ENCODE results near the gene IL36B.

IL36B gene

DNA sequence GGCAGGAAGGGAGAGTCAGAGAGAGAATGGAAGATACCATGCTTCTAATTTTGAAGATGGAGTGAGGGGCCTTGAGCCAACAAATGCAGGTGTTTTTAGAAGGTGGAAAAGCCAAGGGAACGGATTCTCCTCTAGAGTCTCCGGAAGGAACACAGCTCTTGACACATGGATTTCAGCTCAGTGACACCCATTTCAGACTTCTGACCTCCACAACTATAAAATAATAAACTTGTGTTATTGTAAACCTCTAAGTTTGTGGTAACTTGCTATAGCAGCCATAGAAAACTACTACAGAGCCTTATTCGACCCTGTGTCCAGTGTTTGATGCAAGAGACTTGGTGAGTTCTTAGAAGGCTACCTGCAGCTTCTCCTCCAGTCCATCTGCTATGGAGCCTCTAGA lies 22.9 kb upstream of the IL36B start:
- no peak for FAIRE-seq

DNA sequence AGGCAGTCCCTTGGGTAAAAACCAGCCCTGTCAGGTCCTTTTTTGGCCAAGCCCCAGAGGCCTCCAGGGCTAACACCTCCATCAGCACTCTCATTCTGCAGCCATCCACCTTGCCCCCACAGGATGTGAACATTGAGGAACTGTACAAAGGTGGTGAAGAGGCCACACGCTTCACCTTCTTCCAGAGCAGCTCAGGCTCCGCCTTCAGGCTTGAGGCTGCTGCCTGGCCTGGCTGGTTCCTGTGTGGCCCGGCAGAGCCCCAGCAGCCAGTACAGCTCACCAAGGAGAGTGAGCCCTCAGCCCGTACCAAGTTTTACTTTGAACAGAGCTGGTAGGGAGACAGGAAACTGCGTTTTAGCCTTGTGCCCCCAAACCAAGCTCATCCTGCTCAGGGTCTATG lies 22.4 kb upstream of the IL36B start:
- no peak for FAIRE-seq

DNA sequence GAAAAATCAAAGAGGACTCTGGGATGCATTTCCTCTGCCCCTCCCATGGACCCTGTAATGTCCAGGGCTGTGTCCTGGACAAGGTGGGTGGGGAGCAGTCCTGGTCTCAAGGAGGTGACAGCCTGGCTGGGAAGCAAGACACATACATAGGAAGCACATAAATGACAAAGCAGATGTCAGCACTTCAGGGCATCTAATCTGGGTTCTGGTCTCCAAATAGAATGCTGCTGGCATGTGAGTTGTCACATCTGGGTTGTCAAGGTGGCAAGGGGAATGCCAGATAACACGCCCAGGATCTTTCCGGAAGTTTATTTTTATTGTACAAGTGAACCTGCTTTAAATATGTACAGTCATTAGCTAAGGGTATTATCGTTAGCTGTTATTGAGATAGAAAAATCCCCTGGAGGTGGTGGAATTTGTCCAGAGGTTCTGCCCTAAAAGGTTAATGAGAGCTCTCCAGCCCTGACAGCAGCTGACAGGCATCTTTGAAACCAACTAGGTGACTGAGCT lies 20.7 kb upstream of the IL36B start:
- FAIRE-seq, result no peak

DNA sequence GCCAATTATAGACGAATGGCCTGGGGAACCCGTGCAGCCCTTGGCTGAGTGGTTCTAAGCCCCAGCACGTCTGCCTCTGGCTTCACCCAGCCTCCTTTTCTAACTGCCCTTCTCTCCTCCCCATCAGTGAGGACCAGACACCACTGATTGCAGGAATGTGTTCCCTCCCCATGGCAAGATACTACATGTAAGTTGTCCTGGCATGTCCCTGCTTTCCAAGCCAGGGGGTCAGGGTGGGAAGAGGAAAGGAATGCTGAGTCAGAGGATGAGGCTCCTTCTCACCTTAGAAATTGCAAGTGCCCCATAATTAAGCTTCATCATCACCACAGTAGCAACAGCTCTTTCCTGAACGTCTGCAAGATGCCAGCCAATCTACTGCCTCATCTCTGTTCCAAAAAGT lies 19.9 kb upstream of the IL36B start:
- no peak for FAIRE-seq

DNA sequence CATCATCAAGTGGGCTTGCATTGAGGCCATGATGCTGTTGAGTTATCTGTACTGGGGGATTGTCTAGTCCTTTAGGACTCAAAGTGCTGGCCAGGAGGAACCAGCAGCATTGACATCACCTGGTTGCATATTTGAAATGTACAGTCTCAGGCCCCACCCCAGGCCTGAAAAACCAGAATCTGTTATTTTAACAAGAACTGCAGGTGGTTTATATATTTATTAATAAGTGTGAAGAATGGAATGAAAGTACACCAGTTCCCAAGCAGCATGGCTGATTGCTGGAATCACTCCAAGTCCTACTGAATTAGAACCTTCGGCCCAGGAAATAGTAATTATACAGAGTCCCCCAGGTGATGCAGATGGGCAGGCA lies 17.9 kb upstream of the IL36B start:
- no peak for FAIRE-seq

DNA sequence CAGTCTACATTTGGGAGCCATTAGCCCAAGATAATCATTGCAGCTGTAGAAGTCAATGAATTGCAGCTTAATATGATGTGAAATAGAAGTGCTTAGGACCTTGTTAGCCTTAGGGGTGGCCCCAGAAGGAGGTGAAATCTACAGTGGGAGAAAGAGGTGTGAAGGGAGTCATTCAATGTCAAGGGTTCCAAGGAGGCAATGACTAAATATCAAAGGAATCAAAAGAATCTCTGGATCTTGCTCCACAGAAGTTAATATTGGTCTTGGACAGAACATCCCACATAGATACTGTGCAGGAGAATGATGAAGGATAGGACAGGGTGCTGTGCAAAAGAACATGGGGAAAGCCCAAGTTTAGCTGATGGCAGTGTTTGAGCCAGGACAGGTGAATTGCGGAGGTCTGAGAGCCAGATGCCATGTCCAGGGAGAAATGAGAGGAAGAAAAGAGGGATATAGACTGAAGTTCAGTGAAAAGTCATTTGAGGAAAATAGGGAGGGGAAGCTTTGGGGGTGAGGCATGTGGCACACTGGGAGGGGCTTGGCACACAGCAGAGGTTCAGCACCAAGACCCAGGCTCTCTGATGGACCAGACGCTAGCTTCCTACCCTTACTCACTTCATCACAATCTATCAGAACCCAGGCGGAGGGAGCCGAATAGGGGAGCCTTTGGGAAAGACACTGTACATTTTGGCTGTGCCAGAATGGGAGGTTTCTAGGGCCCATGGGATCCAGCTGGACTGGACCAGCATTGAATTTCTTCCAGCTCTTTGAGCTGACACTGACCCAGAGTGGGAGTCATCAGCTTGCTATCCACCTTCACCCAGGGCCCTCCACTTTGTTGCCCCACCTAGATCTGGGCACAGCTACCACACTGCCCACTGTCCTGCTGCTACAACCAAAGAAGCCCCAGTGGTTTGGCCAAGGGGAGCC lies 17.3 kb upstream of the IL36B start:
- no peak for FAIRE-seq

DNA sequence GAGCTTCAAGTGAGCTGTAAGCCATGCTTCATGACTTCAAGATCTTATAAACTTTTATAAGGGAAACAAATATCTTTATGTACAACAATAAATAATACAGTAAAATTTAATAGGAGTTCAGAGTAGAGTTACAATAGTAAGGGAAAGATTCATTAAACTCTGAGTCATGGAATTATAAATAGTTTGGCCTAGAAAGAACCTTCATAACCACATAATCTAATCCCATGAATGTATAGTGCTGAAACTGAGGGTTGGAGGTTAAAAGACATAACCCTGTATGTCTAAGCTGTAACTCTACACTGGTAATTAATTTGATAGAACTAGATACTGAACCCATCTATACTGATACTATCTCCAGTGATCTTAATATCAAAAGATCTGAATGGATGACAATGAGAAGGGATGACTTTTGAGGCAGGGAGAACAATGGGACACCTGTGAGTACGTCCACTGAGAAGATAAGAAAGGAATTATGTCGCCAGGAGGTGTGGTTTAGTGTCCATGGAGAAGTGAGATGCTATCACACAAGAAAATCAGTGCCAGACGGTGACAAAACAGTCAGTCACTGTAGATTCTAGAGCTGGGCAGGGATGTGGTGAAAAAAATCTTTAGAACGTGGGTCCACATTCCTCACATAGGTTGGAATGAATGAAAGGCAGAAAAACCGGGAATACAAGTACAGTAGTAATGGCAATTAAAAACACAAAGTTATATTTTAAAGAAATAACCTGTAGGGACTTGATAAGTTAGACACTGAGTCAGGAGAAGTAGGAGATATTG lies 16.2 kb upstream of the IL36B start:
- FAIRE-seq, result no peak

DNA sequence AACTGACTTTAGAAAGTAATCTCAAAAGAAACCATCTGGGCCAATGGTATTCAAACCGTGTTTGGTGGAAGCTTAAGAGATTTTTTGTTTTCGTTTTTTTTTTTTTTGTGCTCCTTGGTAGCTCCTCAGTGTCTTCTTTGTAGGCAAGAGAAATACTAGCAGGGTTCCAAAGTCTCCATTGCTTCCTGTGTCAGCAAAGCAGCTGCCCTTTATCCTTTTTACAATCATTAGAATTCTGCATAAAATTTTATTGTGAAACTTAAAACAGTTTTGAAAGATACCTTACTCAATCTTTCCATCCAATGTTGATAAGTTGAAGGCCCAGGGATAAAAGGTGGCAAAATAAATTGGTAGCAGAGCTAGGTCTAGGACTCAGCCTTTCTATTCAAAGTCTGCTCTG lies 15.6 kb upstream of the IL36B start:
- FAIRE-seq, result no peak

DNA sequence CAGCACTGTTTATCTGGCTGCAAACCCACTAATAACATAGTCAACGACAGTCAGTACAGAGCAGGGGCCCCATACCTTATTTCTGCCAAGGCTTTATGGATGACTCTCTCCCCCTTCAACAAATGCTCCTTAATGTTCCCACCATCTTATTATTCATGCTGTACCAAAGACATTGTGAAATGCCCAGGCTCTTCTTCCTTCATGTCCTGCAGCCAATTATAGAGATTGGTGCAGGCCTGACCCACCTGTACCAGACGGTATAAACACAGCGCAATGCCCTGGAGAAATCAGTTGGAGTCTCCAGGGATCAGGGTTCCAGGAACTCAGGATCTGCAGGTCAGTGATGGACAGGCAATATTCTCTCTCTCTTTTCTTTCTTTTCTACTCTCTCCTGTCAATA lies 15.0 kb upstream of the IL36B start, which contains the start of gene IL1F10:
Gene IL1F10 (plus strand): TSS at position 290 of the 400 bp plus-strand sequence. CDS start 4,769 bp downstream, outside the sequence.
- no peak for FAIRE-seq

DNA sequence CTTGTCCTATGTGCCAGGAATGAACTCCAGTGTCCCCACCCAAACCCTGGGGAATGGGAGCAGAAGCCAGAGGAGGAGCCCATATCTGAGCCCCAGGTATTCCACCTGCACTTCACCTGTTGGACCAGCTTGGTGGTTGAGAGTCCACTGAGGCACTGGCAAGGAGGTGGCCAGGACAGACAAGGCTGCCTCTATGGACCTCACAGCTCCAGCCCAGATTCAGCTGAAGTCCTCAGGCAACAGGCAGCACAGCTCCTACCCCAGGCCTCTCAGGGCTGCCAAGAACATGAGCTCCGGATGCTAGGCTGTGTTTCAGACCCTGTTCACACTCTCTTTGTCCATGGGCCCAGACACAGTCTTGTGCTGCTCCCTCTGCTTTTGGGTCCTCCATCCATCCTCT lies 12.2 kb upstream of the IL36B start:
- FAIRE-seq, result no peak

DNA sequence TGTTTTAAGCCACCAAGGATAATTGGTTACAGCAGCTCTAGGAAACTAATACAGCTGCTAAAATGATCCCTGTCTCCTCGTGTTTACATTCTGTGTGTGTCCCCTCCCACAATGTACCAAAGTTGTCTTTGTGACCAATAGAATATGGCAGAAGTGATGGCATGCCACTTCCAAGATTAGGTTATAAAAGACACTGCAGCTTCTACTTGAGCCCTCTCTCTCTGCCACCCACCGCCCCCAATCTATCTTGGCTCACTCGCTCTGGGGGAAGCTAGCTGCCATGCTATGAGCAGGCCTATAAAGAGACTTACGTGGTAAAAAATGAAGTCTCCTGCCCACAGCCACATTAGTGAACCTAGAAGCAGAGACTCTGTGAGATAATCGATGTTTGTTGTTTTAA lies 11.6 kb upstream of the IL36B start:
- no peak for FAIRE-seq

DNA sequence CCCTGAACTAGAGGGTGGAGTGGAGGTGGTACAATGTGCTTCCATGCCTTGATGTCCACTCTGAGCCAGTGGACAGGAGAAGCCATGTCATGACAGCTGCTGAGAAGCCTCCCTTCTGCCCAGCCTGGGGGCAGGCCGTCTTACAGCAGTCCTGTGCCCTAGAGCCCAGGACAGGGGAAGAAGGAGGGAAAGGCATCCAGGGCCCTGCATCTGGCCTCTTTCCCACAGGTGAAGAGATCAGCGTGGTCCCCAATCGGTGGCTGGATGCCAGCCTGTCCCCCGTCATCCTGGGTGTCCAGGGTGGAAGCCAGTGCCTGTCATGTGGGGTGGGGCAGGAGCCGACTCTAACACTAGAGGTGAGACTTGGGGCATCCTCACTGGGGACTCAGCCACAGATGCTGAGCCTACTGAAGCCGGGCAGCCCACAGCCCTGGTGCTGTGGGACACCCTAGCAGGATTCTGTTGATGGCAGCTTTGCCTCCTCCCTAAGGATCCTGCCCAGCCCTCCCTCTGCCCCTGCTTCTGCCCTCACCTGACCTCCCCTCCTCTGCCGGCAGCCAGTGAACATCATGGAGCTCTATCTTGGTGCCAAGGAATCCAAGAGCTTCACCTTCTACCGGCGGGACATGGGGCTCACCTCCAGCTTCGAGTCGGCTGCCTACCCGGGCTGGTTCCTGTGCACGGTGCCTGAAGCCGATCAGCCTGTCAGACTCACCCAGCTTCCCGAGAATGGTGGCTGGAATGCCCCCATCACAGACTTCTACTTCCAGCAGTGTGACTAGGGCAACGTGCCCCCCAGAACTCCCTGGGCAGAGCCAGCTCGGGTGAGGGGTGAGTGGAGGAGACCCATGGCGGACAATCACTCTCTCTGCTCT lies 9.5 kb upstream of the IL36B start:
- no peak for FAIRE-seq

DNA sequence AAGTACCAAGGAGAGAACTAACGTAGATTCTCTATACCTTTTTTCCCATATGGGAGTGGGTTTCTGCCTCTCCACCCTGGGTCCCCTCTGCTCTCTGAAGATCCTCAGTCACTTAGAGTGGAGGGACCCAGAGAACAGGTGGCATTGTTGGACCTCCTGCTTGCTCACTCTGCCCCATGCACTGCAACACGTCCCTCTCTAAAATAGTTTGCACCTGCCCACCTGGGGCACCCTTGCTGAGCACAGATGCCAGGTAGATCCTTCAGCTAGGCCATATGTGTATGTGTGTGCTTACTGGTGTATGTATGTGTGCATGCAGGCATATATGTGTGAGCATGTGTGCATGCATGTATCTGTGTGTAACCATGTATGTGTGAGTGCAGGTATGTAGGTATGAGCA lies 8.6 kb upstream of the IL36B start:
- no peak for FAIRE-seq

DNA sequence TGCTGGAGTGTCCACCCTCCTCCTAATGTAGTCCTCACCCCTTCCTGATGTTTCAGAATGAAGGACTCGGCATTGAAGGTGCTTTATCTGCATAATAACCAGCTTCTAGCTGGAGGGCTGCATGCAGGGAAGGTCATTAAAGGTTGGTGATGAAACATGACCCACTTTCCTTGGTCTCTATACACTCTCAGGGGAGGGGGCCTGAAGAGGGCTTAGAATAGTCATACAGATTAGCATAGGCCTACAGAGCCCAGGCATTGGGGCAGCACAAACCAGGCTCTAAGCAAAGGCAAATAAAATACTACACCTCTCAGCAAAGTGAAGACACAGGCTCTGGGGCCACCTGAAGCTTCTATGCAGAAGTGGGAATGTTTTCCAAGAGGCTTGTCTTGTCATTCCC lies 8.1 kb upstream of the IL36B start:
- no peak for FAIRE-seq

DNA sequence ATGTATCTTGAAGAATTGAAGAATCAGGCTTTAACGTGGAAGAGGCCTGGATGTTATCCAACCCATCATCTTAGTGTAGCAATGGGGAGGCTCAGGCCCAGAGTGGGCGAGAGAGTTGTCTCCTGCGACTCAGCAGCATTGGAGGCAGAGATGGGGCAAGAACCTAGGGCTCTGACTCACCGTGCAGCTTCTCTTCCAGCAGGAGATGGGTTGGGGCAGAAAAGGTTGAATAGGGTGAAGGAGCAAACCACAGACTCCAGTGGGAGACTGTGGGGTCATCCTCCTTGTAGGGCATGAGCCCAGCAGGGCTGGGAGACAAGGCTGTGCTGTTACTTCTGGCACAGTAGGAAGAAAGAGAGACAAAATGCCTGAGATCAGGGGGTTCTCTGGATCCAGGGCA lies 7.7 kb upstream of the IL36B start:
- no peak for FAIRE-seq

DNA sequence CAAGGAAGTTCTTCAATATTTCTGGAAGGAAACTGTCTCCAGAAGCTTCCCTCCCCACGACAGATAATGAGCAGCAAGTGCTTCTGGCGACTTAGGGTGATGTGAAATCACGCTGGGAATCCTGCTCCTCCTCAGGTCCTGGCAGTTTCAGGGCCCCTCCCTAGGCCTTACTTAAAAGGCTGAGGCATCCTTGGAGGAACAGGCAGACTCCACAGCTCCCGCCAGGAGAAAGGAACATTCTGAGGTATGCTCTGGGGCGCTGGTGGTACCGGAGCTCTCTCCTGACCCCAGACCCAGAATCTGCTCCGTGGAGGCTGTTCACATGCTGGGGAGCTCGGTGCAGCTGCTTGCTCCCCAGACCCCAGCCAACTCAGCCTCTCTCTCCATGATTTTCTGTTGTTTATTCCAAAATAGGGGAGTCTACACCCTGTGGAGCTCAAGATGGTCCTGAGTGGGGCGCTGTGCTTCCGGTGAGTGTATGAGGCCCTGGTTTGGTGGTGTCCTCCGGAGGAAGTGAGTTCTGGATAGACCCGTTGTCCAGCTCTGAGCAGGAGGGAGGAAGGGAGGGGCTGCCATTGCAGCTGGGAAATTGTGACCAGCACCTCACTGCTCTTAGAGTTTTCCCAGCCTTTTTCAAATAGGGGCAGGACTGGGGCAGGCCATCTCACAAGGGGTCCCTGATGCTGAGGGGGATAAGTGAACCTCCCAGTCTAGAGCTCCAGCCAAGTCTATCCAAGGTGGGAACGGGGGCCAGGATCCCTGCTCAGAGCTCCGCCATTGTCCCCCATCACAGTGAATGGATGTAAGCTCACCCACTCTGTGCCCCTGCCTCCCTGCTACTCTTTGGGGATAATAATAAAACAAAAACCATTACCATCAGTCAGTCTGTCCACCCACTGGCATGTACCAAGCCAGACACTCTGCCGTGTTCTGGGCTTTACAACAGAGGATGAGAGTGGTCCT lies 6.6 kb upstream of the IL36B start, which contains the start of gene IL36RN:
Gene IL36RN (plus strand): TSS at position 201 of the 963 bp plus-strand sequence. CDS start 241 bp downstream, at position 442.
- FAIRE-seq, result no peak

DNA sequence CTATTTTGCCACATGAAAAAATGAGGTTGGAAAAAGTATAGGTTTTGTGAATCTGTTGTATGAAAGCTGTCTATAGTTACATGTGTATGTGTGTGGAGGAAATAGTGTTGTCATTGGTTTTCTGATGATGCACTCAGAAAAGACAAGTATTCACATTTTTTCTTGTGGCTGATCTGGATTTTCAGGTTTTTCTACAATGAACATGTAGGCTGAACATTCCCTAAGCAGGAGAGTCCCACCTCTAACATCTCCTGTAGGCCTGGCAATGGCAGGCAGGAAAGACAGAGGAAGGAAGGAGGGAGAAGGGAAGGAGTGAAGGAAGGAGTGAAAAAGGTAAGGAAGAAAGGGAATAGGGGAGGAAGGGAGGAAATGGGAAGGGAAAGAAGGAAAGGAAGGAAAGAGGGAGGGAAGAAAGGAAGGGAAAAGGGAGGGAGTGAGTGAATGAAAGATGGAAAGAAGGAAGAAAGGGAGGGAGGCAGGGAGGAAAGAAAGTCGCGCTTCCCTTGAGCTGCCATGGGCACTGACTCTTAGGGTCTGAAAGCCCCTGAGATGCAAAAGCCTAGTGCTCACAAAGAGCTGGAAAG lies 5.8 kb upstream of the IL36B start:
- FAIRE-seq, result no peak

DNA sequence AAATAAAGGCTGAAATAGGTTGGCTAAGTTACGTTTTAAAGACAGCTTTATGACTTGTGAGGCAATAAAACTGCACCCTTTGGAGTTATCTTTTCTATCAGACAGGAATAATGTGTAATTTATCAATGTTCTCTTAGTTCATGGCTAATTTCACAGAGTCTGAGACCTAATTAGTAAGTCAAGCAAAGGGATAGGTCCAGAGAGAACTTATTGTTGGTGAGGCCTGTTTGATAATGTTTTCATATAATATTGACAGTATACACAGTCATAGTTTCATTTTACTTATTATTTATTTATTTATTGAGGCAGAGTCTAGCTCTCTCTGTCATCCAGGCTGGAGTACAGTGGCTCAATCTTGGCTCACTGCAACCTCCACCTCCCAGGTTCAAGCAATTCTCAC lies 4.5 kb upstream of the IL36B start:
- FAIRE-seq, result no peak

DNA sequence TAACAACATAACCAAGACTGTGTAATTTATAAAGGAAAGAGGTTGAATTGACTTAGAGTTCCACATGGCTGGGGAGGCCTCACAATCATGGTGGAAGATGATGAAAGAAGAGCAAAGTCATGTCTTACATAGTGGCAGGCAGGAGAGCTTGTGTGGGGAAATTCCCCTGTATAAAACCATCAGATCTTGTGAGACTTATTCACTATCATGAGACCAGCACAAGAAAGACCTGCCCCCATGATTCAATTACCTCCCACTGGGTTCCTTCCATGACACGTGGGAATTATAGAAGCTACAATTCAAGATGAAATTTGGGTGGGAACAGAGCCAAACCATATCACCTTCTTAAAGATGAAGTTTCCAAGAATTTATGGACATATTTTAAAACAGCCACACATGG lies 3.9 kb upstream of the IL36B start:
- no peak for FAIRE-seq

DNA sequence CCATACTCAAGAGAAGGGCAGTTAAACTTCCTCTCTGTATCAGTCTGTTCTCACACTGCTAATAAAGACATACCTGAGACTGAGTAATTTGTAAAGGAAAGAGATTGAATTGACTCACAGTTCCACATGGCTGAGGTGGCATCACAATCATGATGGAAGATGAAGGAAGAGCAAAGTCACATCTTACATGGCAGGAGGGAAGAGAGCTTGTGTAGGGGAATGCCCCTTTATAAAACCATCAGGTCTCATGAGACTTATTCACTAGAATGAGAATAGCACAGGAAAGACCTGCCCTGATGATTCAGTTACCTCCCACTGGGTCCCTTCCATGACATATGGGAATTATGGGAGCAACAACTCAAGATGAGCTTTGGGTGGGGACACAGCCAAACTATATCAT lies 1.4 kb upstream of the IL36B start:
- FAIRE-seq, result no peak

DNA sequence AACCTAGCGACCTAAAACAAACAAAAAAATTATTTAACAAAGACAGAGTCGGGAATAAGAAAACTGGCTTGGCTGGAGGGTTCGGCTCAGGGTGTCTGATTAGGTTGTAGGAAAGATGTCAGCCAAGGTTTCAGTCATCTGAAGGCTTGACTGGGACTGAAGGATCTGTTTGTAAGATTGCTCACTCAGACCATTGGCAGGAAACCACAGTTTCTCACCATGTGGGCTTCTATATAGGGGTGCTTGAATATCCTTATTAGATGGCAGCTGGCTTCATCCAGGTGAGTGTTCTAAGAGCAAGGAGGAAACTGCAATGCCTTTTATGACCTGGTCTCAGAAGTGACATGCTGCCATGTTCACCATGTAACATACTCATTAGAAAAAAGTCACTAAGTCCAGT lies 999 bp upstream of the IL36B start:
- no peak for FAIRE-seq
